HEK293 (cell line): ENCODE data around the gene CD46.
"Not testable (repeated sequence)": the region's sequence is repeated elsewhere in the genome, so short reads cannot be mapped to it uniquely, and the experiment has no call there.

ENCODE experiments used
- CTCF ChIP-seq: fragments of 450-650 bp; formaldehyde crosslinking; IDR thresholded peaks from 2 replicates; pipeline ENCODE4 v1.5.1; 2016; ENCODE audit warnings: missing biosample characterization, missing genetic modification characterization
- ZBTB8A ChIP-seq: fragments of 450-650 bp; formaldehyde crosslinking; IDR thresholded peaks from 2 replicates; pipeline ENCODE4 v1.5.1; 2016; ENCODE audit warnings: missing biosample characterization, missing genetic modification characterization
- ZNF133 ChIP-seq: fragments of 450-650 bp; formaldehyde crosslinking; IDR thresholded peaks from 2 replicates; pipeline ENCODE4 v1.5.1; 2016; ENCODE audit warnings: missing biosample characterization, missing genetic modification characterization
- ZNF18 ChIP-seq: fragments of 450-650 bp; formaldehyde crosslinking; IDR thresholded peaks from 2 replicates; pipeline ENCODE4 v1.5.1; 2016; ENCODE audit warnings: missing biosample characterization, missing genetic modification characterization

DNA sequence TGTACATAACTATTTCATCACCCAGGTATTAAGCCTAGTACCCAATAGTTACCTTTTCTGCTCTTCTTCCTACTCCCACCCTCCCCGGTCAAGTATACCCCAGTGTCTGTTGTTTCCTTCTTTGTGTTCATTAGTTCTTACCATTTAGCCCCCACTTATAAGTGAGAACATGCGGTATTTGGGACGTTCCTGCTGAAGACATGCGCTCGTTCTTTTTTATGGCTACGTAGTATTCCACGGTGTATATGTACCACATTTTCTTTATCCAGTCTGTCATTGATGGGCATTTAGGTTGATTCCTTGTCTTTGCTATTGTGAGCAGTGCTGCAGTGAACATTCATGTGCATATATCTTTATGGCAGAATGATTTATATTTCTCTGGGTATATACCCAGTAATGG, 25.6 kb downstream of the CD46 start:
- TF ChIP-seq CTCF (tag by site-specific recombination); ZBTB8A; ZNF133; ZNF18 (tag by site-specific recombination): not testable (repeated sequence)
